GM23248 (cell line): ENCODE measurements around the gene OTOA.

Source experiments
- EZH2 ChIP-seq: fragments of 200-600 bp; sonication (generic); IDR thresholded peaks from 2 replicates; pipeline ENCODE4 v1.6.1; 2018; ENCODE audit warnings: antibody characterized with exemption, mild to moderate bottlenecking; ENCODE audit not compliant: insufficient read depth, poor library complexity, severe bottlenecking
- EZH2phosphoT487 ChIP-seq: fragments of 200-600 bp; sonication (generic); IDR thresholded peaks from 2 replicates; pipeline ENCODE4 v1.6.1; 2018; ENCODE audit warnings: antibody characterized with exemption, moderate library complexity, mild to moderate bottlenecking, low read depth; ENCODE audit not compliant: insufficient read depth

GRCh38 chr16:21664801-21665492 lies 1.2 kb downstream of the OTOA start:
- TF ChIP-seq EZH2phosphoT487 = no peak
- TF ChIP-seq EZH2 = no peak
